Liver (tissue), 3 donors: Measurements from ENCODE around the gene NIPAL3.
"Not testable (repeated sequence)": the region's sequence is repeated elsewhere in the genome, so short reads cannot be mapped to it uniquely, and the experiment has no call there.

Experiments
- EGR1 ChIP-seq, 2 donors: IDR thresholded peaks; 2 replicates each; pipeline ENCODE4 v1.6.1; 2016 to 2018; ENCODE audit warnings: antibody characterized with exemption in 2 of 2, low read depth in 2 of 2
- FOXA1 ChIP-seq: IDR thresholded peaks from 2 replicates; pipeline ENCODE4 v1.6.1; 2016; ENCODE audit warnings: antibody characterized with exemption
- REST ChIP-seq: IDR thresholded peaks from 2 replicates; pipeline ENCODE4 v1.6.1; 2016; ENCODE audit warnings: antibody characterized with exemption, mild to moderate bottlenecking
- TAF1 ChIP-seq: conservative IDR thresholded peaks from 2 replicates; pipeline ENCODE4 v1.6.1; 2016; ENCODE audit warnings: antibody characterized with exemption, mild to moderate bottlenecking
- TF ChIP-seq, protein P1 (sequence below): fragments of 150-350 bp; IDR thresholded peaks from 2 replicates; pipeline ENCODE4 v1.5.1; 2017; ENCODE audit warnings: improper control_type of control experiment, low read depth, low read length; ENCODE audit not compliant: missing input control
- TF ChIP-seq, protein P2 (sequence below): IDR thresholded peaks from 2 replicates; pipeline ENCODE4 v1.6.1; 2016; ENCODE audit warnings: antibody characterized with exemption
- donor health status: healthy.
- donor health status: healthy.

GRCh38 chr1:24492935-24493334 is 77.3 kb downstream of the NIPAL3 start:
- TF ChIP-seq, protein P1, sequence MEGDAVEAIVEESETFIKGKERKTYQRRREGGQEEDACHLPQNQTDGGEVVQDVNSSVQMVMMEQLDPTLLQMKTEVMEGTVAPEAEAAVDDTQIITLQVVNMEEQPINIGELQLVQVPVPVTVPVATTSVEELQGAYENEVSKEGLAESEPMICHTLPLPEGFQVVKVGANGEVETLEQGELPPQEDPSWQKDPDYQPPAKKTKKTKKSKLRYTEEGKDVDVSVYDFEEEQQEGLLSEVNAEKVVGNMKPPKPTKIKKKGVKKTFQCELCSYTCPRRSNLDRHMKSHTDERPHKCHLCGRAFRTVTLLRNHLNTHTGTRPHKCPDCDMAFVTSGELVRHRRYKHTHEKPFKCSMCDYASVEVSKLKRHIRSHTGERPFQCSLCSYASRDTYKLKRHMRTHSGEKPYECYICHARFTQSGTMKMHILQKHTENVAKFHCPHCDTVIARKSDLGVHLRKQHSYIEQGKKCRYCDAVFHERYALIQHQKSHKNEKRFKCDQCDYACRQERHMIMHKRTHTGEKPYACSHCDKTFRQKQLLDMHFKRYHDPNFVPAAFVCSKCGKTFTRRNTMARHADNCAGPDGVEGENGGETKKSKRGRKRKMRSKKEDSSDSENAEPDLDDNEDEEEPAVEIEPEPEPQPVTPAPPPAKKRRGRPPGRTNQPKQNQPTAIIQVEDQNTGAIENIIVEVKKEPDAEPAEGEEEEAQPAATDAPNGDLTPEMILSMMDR = not testable (repeated sequence)
- TF ChIP-seq TAF1; REST; FOXA1; EGR1 (IDR thresholded peaks at IDR 0.05; ENCODE audit: low read depth in 2 of 2): not testable (repeated sequence)
- TF ChIP-seq, protein P2, sequence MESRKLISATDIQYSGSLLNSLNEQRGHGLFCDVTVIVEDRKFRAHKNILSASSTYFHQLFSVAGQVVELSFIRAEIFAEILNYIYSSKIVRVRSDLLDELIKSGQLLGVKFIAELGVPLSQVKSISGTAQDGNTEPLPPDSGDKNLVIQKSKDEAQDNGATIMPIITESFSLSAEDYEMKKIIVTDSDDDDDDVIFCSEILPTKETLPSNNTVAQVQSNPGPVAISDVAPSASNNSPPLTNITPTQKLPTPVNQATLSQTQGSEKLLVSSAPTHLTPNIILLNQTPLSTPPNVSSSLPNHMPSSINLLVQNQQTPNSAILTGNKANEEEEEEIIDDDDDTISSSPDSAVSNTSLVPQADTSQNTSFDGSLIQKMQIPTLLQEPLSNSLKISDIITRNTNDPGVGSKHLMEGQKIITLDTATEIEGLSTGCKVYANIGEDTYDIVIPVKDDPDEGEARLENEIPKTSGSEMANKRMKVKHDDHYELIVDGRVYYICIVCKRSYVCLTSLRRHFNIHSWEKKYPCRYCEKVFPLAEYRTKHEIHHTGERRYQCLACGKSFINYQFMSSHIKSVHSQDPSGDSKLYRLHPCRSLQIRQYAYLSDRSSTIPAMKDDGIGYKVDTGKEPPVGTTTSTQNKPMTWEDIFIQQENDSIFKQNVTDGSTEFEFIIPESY = not testable (repeated sequence)
